ENCODE measurements around the gene DLK1. TPM values are rescaled to one million over a fixed set of nuclear protein-coding genes. Genes with fewer than 3 reads are reported as not detected.

The DLK1 gene
- polyA plus RNA-seq, 1 donor (not counting 4 experiments of a cell fraction or from before 2014, with no cell fraction given): not detected

DNA sequence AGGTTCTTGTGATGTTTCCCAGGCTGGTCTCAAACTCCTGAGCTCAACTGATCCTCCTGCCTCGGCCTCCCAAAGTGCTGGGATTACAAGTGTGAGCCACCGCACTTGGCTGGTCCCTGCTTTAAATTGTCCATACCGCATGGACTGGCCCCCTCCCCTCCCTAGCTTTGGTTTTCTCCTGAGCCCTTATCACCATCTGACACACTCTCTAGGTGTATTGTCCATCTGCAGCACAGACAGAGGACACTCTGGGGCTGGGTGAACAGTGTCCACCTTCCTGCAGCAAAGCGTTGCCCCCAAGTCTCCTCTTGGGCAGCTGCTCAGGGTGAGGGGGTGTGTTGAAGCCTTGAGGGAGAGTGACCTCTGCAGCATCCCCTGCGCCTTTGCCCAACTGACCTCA is 36.0 kb upstream of the DLK1 start:
- H3K27ac ChIP-seq (ENCODE audit: control insufficient read depth, insufficient read depth, low read length): no peak overlapping the region

DNA sequence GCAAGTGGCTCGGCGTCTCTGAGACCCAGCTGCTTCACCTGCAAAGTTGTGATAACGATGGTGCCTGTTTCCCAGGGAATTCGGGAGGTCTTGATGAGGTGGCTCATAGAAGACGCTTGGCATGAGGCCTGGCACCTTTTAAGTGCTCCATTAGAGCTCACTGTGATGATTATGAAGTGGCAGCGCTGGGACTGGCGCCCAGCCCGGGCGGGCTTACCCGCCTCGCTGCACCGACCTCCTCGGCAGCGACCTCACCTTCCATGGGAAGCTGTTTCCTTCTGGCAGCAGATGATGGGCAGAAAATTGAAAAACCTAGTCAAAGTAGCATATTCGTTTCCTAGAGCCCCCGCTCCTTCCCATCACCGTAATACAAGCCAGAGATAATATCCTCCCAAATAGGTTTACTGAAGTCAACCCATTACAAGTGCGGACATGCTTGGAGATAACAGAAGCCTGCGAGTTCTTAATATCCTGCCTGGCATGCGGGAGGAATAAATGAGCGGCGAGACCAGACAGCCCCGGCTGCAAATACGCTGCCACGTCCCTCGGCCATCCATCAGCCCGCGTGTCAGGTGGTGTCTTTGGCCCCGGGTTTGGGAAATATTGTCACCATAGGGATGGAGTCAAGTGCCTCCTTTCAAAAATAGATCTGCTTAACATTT is 35.2 kb upstream of the DLK1 start:
- Histone ChIP-seq H2AFZ (ENCODE audit: control insufficient read depth, low read length) (peak overlapping the region; percentile 40), H3K4me3 (ENCODE audit: control insufficient read depth in 2 of 3, extremely low read depth in 1 of 3, insufficient read depth in 2 of 3, low read depth in 1 of 3, low read length in 3 of 3) (peak overlapping the region in 2 of 3 experiments; percentile 48 to 52), H4K20me1 (ENCODE audit: control insufficient read depth, extremely low read depth, insufficient read depth, low read length) (no peaks in the 10 kb centered on the region), H3K27ac (ENCODE audit: control insufficient read depth, insufficient read depth, low read length) (peak overlapping the region; percentile 86), H3K27me3 (ENCODE audit: control insufficient read depth, extremely low read depth, insufficient read depth, low read length) (no peaks in the 10 kb centered on the region), H3K9ac (ENCODE audit: control insufficient read depth, extremely low read depth, insufficient read depth, low read length) (peak overlapping the region; percentile 72), H3K9me3 (ENCODE audit: control insufficient read depth, low read depth, low read length) (no peaks in the 10 kb centered on the region), H3K79me2 (ENCODE audit: control insufficient read depth, insufficient read depth, low read length) (no peaks in the 10 kb centered on the region), H3K9me1 (ENCODE audit: control insufficient read depth, extremely low read depth, insufficient read depth, low read length) (no peaks in the 10 kb centered on the region), H3K4me2 (ENCODE audit: control insufficient read depth, extremely low read depth, insufficient read depth, low read depth, low read length) (peak overlapping the region; percentile 86), H3K4me1 (ENCODE audit: control insufficient read depth, extremely low read depth, insufficient read depth, low read length) (peaks cover 50% of the 10 kb centered on the region), H3K36me3 (ENCODE audit: control insufficient read depth in 2 of 2, extremely low read depth in 1 of 2, insufficient read depth in 2 of 2, low read length in 2 of 2) (no peaks in the 10 kb centered on the region)
- dilution Hi-C loops (cut with MboI; ENCODE audit: extremely low pct_ligation_motif_present, low sequenced_read_pairs): no loop called here
- peak; percentile 84 for FAIRE-seq
- no peak for TF ChIP-seq CTCF (optimal IDR thresholded peaks at IDR 0.05 in 1 of 3, IDR thresholded peaks at IDR 0.05 in 1 of 3, conservative IDR thresholded peaks at IDR 0.05 in 1 of 3; ENCODE audit: extremely low read depth in 1 of 3, insufficient read depth in 2 of 3, low read length in 3 of 3)
- TF ChIP-seq EZH2 (IDR thresholded peaks at IDR 0.05; ENCODE audit: low read length): no peak
- no peak for DNase-seq (ENCODE audit: low read depth, low spot score)

More for the DNA sequence above, 36.0 kb upstream of the DLK1 start:
- Histone ChIP-seq H3K9ac (ENCODE audit: control insufficient read depth, extremely low read depth, insufficient read depth, low read length) (no peak overlapping the region), H3K36me3 (ENCODE audit: control insufficient read depth in 2 of 2, extremely low read depth in 1 of 2, insufficient read depth in 2 of 2, low read length in 2 of 2) (no peaks in the 10 kb centered on the region), H4K20me1 (ENCODE audit: control insufficient read depth, extremely low read depth, insufficient read depth, low read length) (no peaks in the 10 kb centered on the region), H3K27me3 (ENCODE audit: control insufficient read depth, extremely low read depth, insufficient read depth, low read length) (no peaks in the 10 kb centered on the region), H2AFZ (ENCODE audit: control insufficient read depth, low read length) (no peak overlapping the region), H3K9me1 (ENCODE audit: control insufficient read depth, extremely low read depth, insufficient read depth, low read length) (no peaks in the 10 kb centered on the region), H3K4me2 (ENCODE audit: control insufficient read depth, extremely low read depth, insufficient read depth, low read depth, low read length) (no peak overlapping the region), H3K4me3 (ENCODE audit: control insufficient read depth in 2 of 3, extremely low read depth in 1 of 3, insufficient read depth in 2 of 3, low read depth in 1 of 3, low read length in 3 of 3) (no peak overlapping the region), H3K9me3 (ENCODE audit: control insufficient read depth, low read depth, low read length) (no peaks in the 10 kb centered on the region), H3K79me2 (ENCODE audit: control insufficient read depth, insufficient read depth, low read length) (no peaks in the 10 kb centered on the region), H3K4me1 (ENCODE audit: control insufficient read depth, extremely low read depth, insufficient read depth, low read length) (peaks cover 50% of the 10 kb centered on the region)
- DNase-seq (ENCODE audit: low read depth, low spot score) (no peak), FAIRE-seq (no peak)
- TF ChIP-seq EZH2 (IDR thresholded peaks at IDR 0.05; ENCODE audit: low read length) (no peak), CTCF (optimal IDR thresholded peaks at IDR 0.05 in 1 of 3, IDR thresholded peaks at IDR 0.05 in 1 of 3, conservative IDR thresholded peaks at IDR 0.05 in 1 of 3; ENCODE audit: extremely low read depth in 1 of 3, insufficient read depth in 2 of 3, low read length in 3 of 3) (no peak)
- dilution Hi-C loops (cut with MboI; ENCODE audit: extremely low pct_ligation_motif_present, low sequenced_read_pairs): no loop called here
